A673 (cell line): ENCODE results near the gene UTS2R. TPM values are rescaled to one million over a fixed set of nuclear protein-coding genes. Genes with fewer than 3 reads are reported as not detected.

Experiments used
- BruUV-seq: library from RNA; stranded (reverse); fragments of 400-500 nt; replicated peaks from 2 replicates; lab custom pipeline; 2021; lab: Mats Ljungman, UMichigan
- CTCF ChIA-PET: fragments of 300-600 bp; sonication (Branson Sonifier 250); formaldehyde crosslinking; loops from one replicate; lab custom pipeline; 2022; ENCODE audit warnings: antibody characterized with exemption; lab: Charles Lee
- POLR2A ChIA-PET: fragments of 300-600 bp; sonication (Branson Sonifier 250); formaldehyde crosslinking; loops from one replicate; lab custom pipeline; 2022; ENCODE audit warnings: antibody characterized with exemption; ENCODE audit not compliant: low non-redundant PET; lab: Charles Lee
- DNase-seq: peaks from one replicate; pipeline ENCODE4 v3.0.0-alpha.2; 2015; ENCODE audit warnings: low spot score
- H3K27ac ChIP-seq: fragments of 200-600 bp; sonication (generic); 2 replicates; pipeline ENCODE4 v1.5.1; 2016; ENCODE audit warnings: mixed run types, low read depth, mild to moderate bottlenecking, mixed read lengths, antibody characterized with exemption, low read length; ENCODE audit not compliant: poor library complexity, severe bottlenecking
- H3K27me3 ChIP-seq: fragments of 200-600 bp; sonication (generic); replicated peaks from 2 replicates; pipeline ENCODE4 v1.6.1; 2017; ENCODE audit warnings: mixed run types, low read depth, mild to moderate bottlenecking, mixed read lengths, antibody characterized with exemption, low read length; ENCODE audit not compliant: insufficient read depth, poor library complexity
- H3K36me3 ChIP-seq: fragments of 200-600 bp; sonication (generic); 2 replicates; pipeline ENCODE4 v1.6.1; 2016; ENCODE audit warnings: mixed run types, mild to moderate bottlenecking, mixed read lengths, antibody characterized with exemption, low read length; ENCODE audit not compliant: insufficient read depth, poor library complexity, severe bottlenecking
- H3K4me1 ChIP-seq: fragments of 200-600 bp; sonication (generic); 2 replicates; pipeline ENCODE4 v1.6.1; 2017; ENCODE audit warnings: mixed run types, mild to moderate bottlenecking, mixed read lengths, antibody characterized with exemption, low read length; ENCODE audit not compliant: insufficient read depth, poor library complexity, severe bottlenecking
- H3K4me3 ChIP-seq: fragments of 200-600 bp; sonication (generic); 2 replicates; pipeline ENCODE4 v1.5.1; 2016; ENCODE audit warnings: low read depth, mixed run types, mild to moderate bottlenecking, mixed read lengths, low read length; ENCODE audit not compliant: poor library complexity, severe bottlenecking
- H3K9me3 ChIP-seq: fragments of 200-600 bp; sonication (generic); 2 replicates; pipeline ENCODE4 v1.6.1; 2016; ENCODE audit warnings: mixed run types, low read depth, mild to moderate bottlenecking, mixed read lengths, antibody characterized with exemption, low read length; ENCODE audit not compliant: poor library complexity, severe bottlenecking
- EZH2 ChIP-seq: fragments of 200-600 bp; sonication (generic); IDR thresholded peaks from 2 replicates; pipeline ENCODE4 v1.6.1; 2017; ENCODE audit warnings: borderline replicate concordance, low read depth, mild to moderate bottlenecking, mixed read lengths, antibody characterized with exemption, low read length; ENCODE audit not compliant: poor library complexity, severe bottlenecking
- intact Hi-C: fragments of 100-400 bp; cut with micrococcal nuclease; formaldehyde crosslinking; loops from one replicate; pipeline ENCODE4 v1.10.0; 2022; ENCODE audit not compliant: unreplicated experiment
- total RNA-seq: library from RNA; stranded (reverse); gene quantifications from 2 replicates; pipeline ENCODE4 v1.2.3, GENCODE V29; 2021
- TF ChIP-seq, protein P1 (sequence below): fragments of 300-800, 200-600 bp; sonication (generic); conservative IDR thresholded peaks from 2 replicates; pipeline ENCODE4 v1.5.1; 2017; ENCODE audit warnings: low read depth, mild to moderate bottlenecking, antibody characterized with exemption, low read length, moderate library complexity, mixed read lengths

The UTS2R gene
- total RNA-seq, 1 experiment from 2014 or later, result 0.58 TPM

DNA sequence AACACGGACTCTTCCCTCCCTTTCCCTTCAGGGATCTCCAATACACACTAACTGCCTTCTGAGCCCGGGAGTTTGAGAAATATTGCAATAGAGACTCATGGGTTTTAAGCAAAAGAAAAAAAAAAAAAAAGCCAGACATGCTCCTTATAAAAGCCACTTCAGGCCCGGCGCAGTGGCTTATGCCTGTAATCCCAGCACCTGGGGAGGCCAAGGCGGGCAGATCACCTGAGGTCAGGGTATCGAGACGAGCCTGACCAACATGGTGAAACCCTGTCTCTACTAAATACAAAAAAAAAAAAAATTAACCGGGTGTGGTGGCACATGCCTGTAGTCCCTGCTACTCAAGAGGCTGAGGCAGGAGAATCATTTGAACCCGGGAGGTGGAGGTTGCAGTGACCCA is 44.2 kb downstream of the UTS2R start:
- Histone ChIP-seq H3K9me3 (no peaks in the 10 kb centered on the region), H3K36me3 (peaks cover 2% of the 10 kb centered on the region), H3K27me3 (no peaks in the 10 kb centered on the region), H3K4me3 (no peak overlapping the region), H3K4me1 (peaks cover 8% of the 10 kb centered on the region), H3K27ac (no peak overlapping the region)
- intact Hi-C loops, result loop anchor here (10.0 kb wide), 1 partner anchor 171 kb away; no protein-coding TSS in a partner anchor
- ChIA-PET CTCF (no interaction called here), POLR2A (no interaction called here)
- TF ChIP-seq, protein P1, sequence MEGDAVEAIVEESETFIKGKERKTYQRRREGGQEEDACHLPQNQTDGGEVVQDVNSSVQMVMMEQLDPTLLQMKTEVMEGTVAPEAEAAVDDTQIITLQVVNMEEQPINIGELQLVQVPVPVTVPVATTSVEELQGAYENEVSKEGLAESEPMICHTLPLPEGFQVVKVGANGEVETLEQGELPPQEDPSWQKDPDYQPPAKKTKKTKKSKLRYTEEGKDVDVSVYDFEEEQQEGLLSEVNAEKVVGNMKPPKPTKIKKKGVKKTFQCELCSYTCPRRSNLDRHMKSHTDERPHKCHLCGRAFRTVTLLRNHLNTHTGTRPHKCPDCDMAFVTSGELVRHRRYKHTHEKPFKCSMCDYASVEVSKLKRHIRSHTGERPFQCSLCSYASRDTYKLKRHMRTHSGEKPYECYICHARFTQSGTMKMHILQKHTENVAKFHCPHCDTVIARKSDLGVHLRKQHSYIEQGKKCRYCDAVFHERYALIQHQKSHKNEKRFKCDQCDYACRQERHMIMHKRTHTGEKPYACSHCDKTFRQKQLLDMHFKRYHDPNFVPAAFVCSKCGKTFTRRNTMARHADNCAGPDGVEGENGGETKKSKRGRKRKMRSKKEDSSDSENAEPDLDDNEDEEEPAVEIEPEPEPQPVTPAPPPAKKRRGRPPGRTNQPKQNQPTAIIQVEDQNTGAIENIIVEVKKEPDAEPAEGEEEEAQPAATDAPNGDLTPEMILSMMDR, result no peak
- no peak for TF ChIP-seq EZH2
- no TSS peak for BruUV-seq
- DNase-seq, result no peak

DNA sequence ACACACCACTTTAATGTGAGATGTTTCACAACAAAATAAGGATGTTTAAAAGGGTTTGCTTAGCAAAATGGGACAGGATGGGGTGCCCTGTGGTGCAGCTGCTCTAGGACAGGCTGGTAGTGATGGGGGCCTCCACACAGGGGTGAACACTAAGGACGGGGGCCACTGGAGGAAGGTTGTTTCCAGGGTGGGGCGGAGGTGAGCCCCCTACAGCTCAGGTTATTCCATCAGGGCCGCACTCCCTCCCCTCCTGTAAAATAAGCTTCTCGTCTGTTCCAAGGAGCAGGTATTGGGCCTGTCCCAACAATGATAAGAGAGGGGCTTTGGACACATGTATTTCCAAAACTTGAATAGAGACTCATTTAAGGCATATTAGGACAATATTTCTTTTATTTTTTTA is 44.7 kb downstream of the UTS2R start:
- no peaks in the 10 kb centered on the region for H3K9me3 ChIP-seq
- ChIA-PET POLR2A (no interaction called here), CTCF (no interaction called here)
- H3K27me3 ChIP-seq, result no peaks in the 10 kb centered on the region
- H3K4me3 ChIP-seq, result no peak overlapping the region
- TF ChIP-seq, protein P1, result no peak
- TF ChIP-seq EZH2, result no peak
- intact Hi-C loops, result loop anchor here (10.0 kb wide), 1 partner anchor 171 kb away; no protein-coding TSS in a partner anchor
- peaks cover 8% of the 10 kb centered on the region for H3K4me1 ChIP-seq
- H3K36me3 ChIP-seq, result peaks cover 2% of the 10 kb centered on the region
- no peak for DNase-seq
- BruUV-seq, result no TSS peak
- no peak overlapping the region for H3K27ac ChIP-seq

DNA sequence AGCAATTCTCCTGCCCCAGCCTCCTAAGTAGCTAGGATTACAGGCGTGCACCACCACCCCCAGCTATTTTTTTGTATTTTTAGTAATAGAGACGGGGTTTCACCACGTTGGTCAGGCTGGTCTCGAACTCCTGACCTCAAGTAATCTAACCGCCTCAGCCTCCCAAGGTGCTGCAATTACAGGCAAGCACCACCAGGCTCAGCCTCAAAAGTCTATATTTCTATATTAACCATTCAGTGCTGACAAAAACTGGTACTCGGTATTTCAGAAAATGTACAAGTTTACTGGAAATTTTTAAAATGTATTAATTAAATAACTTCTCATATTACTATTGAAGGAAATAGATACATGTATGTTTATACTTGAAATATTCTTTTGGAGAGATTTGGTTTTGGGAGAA is 45.2 kb downstream of the UTS2R start:
- Histone ChIP-seq H3K27me3 (no peaks in the 10 kb centered on the region), H3K27ac (no peak overlapping the region), H3K4me3 (no peak overlapping the region), H3K9me3 (no peaks in the 10 kb centered on the region), H3K4me1 (peaks cover 8% of the 10 kb centered on the region), H3K36me3 (peaks cover 2% of the 10 kb centered on the region)
- ChIA-PET POLR2A (interaction anchor here (0.6 to 0.7 kb wide), 2 partner anchors 23 to 70 kb away, joined by 3 to 19 read pairs; no protein-coding TSS in a partner anchor), CTCF (no interaction called here)
- intact Hi-C loops, result loop anchor here (10.0 kb wide), 1 partner anchor 172 kb away; no protein-coding TSS in a partner anchor
- TF ChIP-seq EZH2, result no peak
- TF ChIP-seq, protein P1, result peak; percentile 27; the same call in 1 of the 2 replicates
- no TSS peak for BruUV-seq
- DNase-seq, result no peak
